T-helper 2 cell treated with Interferon-gamma antibody and Interleukin-4, amounts not matched to agents 5 μg/mL and 100 μg/mL, for 36 hours (primary cell): Measurements from ENCODE around the gene FAU.

Experiments
- DNase-seq: peaks from one replicate; pipeline ENCODE4 v3.0.0; 2021; ENCODE audit warnings: low spot score
- H3K27ac Mint-ChIP-seq: one replicate; pipeline ENCODE4 v1.8.0; 2021; ENCODE audit warnings: mild to moderate bottlenecking, mixed read lengths
- H3K27me3 Mint-ChIP-seq: one replicate; pipeline ENCODE4 v1.8.0; 2021; ENCODE audit warnings: low read depth, mixed read lengths
- H3K36me3 Mint-ChIP-seq: one replicate; pipeline ENCODE4 v1.8.0; 2021; ENCODE audit warnings: low read depth, mixed read lengths
- H3K4me1 Mint-ChIP-seq: one replicate; pipeline ENCODE4 v1.8.0; 2021; ENCODE audit warnings: low read depth, mixed read lengths
- H3K4me3 Mint-ChIP-seq: one replicate; pipeline ENCODE4 v1.8.0; 2022; ENCODE audit warnings: mild to moderate bottlenecking, moderate library complexity, mixed read lengths
- H3K9me3 Mint-ChIP-seq: one replicate; pipeline ENCODE4 v1.8.0; 2021; ENCODE audit warnings: mixed read lengths

FAU gene

GRCh38 chr11:65077451-65077850, 44.5 kb downstream of the FAU start:
- Mint-ChIP-seq H3K4me3 (no peak overlapping the region), H3K4me1 (peaks cover 22% of the 10 kb centered on the region), H3K9me3 (no peaks in the 10 kb centered on the region), H3K27me3 (no peaks in the 10 kb centered on the region), H3K27ac (peak overlapping the region; percentile 10), H3K36me3 (peaks cover 45% of the 10 kb centered on the region)
- DNase-seq: no peak

- no peaks in the 10 kb centered on the region for H3K4me1 Mint-ChIP-seq
- H3K27me3 Mint-ChIP-seq: no peaks in the 10 kb centered on the region
- no peak for DNase-seq
- no peaks in the 10 kb centered on the region for H3K9me3 Mint-ChIP-seq
- H3K27ac Mint-ChIP-seq: no peak overlapping the region
- H3K36me3 Mint-ChIP-seq: peaks cover 17% of the 10 kb centered on the region
- H3K4me3 Mint-ChIP-seq: no peak overlapping the region
Measured at GRCh38 chr11:65072631-65072966, 49.3 kb downstream of the FAU start.

- no peak for DNase-seq
- no peaks in the 10 kb centered on the region for H3K27me3 Mint-ChIP-seq
- H3K36me3 Mint-ChIP-seq: peaks cover 12% of the 10 kb centered on the region
- H3K27ac Mint-ChIP-seq: no peak overlapping the region
- H3K4me1 Mint-ChIP-seq: no peaks in the 10 kb centered on the region
- no peaks in the 10 kb centered on the region for H3K9me3 Mint-ChIP-seq
- H3K4me3 Mint-ChIP-seq: no peak overlapping the region
Measured at GRCh38 chr11:65071907-65072630, 49.9 kb downstream of the FAU start.
